SK-N-SH (cell line): Measurements from ENCODE around the gene SACM1L.

Source experiments
- TF ChIP-seq, protein P1 (sequence below): fragments of 200-600 bp; sonication (generic); IDR thresholded peaks from 2 replicates; pipeline ENCODE4 v1.6.1; 2017; ENCODE audit warnings: antibody characterized with exemption, mild to moderate bottlenecking, moderate library complexity
- TF ChIP-seq, protein P2 (sequence below): IDR thresholded peaks from 2 replicates; pipeline ENCODE4 v1.4.0; 2012; ENCODE audit warnings: low read depth, borderline replicate concordance

DNA sequence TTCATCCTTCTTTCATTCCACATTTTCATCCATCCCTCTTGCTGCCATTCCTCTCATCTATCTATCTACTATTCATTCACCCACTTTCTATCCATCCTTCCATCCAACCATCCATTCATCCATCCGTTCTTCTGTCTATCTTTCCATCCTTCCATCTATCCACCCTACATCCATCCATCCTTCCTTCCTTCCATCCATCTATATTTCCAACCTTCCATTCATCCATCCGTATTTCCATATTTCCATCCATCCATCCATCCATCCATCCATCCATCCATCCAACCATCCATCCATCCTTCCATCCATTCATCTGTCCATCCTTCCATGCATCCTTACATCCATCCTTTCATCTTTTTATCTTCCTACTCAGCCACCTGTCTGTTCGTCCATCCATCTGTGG, 93.2 kb downstream of the SACM1L start:
- TF ChIP-seq, protein P1, sequence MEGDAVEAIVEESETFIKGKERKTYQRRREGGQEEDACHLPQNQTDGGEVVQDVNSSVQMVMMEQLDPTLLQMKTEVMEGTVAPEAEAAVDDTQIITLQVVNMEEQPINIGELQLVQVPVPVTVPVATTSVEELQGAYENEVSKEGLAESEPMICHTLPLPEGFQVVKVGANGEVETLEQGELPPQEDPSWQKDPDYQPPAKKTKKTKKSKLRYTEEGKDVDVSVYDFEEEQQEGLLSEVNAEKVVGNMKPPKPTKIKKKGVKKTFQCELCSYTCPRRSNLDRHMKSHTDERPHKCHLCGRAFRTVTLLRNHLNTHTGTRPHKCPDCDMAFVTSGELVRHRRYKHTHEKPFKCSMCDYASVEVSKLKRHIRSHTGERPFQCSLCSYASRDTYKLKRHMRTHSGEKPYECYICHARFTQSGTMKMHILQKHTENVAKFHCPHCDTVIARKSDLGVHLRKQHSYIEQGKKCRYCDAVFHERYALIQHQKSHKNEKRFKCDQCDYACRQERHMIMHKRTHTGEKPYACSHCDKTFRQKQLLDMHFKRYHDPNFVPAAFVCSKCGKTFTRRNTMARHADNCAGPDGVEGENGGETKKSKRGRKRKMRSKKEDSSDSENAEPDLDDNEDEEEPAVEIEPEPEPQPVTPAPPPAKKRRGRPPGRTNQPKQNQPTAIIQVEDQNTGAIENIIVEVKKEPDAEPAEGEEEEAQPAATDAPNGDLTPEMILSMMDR = no peak
- TF ChIP-seq, protein P2, sequence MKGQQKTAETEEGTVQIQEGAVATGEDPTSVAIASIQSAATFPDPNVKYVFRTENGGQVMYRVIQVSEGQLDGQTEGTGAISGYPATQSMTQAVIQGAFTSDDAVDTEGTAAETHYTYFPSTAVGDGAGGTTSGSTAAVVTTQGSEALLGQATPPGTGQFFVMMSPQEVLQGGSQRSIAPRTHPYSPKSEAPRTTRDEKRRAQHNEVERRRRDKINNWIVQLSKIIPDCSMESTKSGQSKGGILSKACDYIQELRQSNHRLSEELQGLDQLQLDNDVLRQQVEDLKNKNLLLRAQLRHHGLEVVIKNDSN = no peak
